Right lobe of liver (tissue), 4 donors: Measurements from ENCODE around the gene STOM.

ENCODE experiments used
- POLR2A ChIP-seq: fragments of 450-650 bp; IDR thresholded peaks from one replicate; pipeline ENCODE4 v1.6.1; 2017; ENCODE audit warnings: antibody characterized with exemption, mild to moderate bottlenecking
- TF ChIP-seq, protein P1 (sequence below), 4 donors: fragments of 200-600 bp in 3 of 4; fragments of 450-650 bp in 1 of 4; IDR thresholded peaks; one replicate each; pipeline versions ENCODE4 v1.5.1 to v1.8.0; 2016 to 2022; ENCODE audit warnings: antibody characterized with exemption in 4 of 4, mild to moderate bottlenecking in 2 of 4
- donor health status: DM: no; HTN: no; CAD: no.
- donor health status: DM: no; HTN: no; CAD: no.
- donor health status: DM: no; HTN: yes; CAD: no.

DNA sequence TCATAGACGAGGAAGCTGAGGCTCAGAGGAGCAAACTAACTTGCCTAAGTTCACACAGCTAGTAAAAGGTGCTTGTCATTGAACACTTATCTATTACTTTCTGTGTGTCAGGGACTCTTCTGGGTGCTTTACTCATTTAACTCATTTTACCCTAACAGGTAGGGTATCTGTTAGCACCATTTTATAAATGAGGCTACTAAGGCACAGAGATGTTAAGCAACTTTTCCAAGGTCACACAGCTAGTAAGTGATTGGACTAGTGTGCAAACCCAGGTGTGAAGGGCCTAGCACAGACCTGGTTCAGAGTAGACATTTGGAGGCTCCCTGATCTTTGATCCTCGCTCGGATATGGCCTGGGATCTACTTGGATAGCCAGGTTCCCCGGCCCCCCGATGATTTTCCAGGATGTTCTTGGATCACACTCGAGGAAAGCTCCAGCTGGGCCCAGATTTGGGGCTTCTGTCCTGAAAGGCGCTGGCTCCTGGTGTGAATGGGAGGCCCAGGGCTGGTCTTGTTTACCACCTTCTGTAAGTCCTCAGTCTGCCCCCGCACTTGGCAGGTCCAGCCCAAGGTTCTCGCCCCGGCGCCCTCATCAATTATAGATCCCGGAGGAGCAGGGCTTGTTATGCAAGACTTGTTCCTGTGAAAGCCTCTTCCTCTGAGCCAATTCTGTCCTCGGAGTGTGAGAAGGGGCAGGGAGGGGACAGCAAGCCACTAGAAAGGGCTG lies 64.6 kb downstream of the STOM start:
- TF ChIP-seq, protein P1, sequence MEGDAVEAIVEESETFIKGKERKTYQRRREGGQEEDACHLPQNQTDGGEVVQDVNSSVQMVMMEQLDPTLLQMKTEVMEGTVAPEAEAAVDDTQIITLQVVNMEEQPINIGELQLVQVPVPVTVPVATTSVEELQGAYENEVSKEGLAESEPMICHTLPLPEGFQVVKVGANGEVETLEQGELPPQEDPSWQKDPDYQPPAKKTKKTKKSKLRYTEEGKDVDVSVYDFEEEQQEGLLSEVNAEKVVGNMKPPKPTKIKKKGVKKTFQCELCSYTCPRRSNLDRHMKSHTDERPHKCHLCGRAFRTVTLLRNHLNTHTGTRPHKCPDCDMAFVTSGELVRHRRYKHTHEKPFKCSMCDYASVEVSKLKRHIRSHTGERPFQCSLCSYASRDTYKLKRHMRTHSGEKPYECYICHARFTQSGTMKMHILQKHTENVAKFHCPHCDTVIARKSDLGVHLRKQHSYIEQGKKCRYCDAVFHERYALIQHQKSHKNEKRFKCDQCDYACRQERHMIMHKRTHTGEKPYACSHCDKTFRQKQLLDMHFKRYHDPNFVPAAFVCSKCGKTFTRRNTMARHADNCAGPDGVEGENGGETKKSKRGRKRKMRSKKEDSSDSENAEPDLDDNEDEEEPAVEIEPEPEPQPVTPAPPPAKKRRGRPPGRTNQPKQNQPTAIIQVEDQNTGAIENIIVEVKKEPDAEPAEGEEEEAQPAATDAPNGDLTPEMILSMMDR (IDR thresholded peaks at IDR 0.05), result no peak
- no peak for TF ChIP-seq POLR2A
